NOMO-1 treated with dmso at 0.1 percent for 144 hours (cell line): ENCODE results near the gene RNF17.
A peak's percentile ranks its signal among the peaks of the same experiment; 100 is the strongest.

Experiments
- DNase-seq: peaks from one replicate; lab custom pipeline; 2025; ENCODE audit not compliant: unreplicated experiment; lab: John Stamatoyannopoulos, UW

The RNF17 gene

DNA sequence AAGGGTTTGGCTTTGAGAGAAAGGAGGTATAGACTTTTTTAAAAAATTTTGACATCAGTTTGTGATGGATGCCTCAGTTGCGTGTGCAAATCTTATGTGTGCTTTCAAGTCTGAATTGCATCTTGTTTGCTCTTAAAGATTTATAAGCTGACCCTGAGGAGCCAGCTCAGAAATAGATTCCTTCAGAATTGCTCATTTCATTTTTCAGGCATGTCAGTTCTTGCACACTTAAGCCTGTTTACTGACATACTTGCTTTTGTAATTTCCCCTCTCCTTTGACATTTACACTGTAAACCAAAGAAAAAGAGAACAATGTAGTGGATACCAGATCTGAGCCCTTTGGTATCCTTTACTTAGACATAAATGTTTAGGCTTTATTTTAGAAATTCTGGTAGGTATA, 87.6 kb downstream of the RNF17 start:
- no peak for DNase-seq

GRCh38 chr13:24854311-24854710, 90.3 kb downstream of the RNF17 start:
- DNase-seq = no peak

DNA sequence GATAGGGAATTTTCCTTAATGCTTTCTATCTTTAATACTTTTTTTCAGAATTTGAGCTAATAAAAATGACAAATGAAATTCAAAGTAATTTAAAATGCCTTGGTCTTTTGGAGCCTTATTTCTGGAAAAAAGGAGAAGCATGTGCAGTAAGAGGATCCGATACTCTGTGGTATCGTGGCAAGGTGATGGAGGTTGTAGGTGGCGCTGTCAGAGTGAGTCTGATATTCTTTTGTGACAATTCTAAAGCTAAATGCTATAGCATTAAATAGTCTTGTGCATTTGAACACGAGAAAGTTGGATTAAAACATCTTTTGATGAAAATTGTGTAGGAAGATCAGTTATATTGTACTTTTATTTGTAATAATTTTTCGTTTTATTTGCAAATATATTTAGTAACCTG, 95.0 kb downstream of the RNF17 start:
- DNase-seq = peak; percentile 47

DNA sequence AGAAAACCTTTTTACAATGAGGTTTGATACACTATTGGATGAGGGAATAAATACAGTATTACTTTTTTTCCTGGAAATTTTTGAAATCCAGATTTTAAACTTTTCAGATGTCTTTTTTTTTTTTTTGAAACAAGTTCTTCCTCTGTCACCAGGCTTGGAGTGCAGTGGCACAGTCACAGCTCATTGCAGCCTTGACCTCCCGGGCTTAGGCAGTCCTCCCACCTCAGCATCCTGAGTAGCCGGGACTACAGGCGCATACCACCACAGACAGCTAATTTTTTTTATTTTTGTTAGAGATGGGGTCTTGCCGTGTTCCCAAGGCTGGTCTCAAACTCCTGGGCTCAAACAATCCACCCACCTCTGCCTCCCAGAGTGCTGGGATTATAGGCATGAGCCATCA, 96.8 kb downstream of the RNF17 start:
- no peak for DNase-seq

DNA sequence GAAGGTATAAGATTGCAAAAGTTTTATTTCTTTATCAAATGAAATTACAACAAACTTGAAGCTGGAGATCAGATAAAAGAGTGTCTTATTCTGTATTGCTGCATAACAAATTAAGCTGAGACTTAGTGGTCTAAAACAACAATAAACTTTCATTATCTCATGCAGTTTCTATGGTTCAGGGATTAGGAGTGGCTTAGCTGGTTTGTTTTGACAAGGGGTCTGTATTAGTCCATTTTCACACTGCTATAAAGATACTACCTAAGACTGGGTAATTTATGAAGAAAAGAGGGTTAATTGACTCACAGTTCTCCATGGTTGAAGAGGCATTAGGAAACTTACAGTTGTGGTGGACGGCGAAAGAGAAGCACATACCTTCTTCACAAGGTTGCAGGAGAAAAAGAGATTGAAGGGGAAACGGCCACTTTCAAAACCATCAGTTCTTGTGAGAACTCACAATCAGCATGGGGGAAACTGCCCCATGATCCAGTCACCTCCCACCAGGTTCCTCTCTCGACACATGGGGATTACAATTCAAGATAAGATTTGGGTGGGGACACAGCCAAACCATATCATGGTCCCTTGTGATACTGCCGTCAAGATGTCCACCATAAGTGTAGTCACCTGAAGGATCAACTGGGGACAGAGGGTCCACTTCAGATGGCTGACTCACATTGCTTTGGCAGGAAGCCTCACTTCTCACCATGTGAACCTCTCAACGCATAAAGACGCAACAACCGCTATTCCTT, 97.8 kb downstream of the RNF17 start:
- DNase-seq = no peak

DNA sequence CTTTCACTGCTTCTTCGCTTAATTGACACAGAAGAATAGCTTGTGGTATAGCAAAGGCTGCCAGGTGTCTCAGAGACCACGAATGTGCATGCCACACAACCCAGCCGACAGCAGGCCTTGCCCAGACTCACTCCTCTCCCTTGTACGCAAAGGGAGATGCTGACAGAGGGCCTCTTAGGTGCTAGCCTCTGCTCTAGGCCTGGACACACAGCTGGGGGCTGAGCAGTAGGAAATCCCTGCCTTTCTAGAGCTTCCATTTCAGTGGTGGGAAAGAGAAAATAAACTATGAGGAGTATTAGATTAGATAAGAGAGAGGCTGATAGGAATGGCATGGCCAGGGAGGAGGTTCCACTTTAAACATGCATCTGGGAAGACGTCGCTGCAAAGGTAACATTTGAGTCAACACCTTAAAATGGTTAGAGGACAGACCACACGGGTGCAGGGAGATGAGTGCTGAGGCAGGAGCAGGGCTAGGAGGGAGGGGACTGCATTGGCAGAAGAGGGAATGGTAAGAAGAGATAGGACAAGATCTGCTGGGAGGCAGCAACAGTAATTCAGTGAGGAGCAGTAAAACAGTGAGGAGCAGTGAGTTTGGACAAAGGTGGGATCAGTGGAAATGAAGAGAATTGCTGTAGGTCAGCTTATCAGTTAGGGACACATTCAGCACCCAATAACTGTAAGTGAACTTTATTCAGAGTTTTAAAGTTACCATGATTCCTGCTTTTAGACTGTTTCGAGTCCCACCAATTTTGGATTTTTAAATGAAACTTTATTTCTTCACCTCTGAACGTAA, 100.0 kb downstream of the RNF17 start:
- DNase-seq = no peak

GRCh38 chr13:24864579-24864978, 100.6 kb downstream of the RNF17 start:
- no peak for DNase-seq

- no peak for DNase-seq
These were observed 101.4 kb downstream of the RNF17 start for GRCh38 chr13:24865163-24865953.

DNA sequence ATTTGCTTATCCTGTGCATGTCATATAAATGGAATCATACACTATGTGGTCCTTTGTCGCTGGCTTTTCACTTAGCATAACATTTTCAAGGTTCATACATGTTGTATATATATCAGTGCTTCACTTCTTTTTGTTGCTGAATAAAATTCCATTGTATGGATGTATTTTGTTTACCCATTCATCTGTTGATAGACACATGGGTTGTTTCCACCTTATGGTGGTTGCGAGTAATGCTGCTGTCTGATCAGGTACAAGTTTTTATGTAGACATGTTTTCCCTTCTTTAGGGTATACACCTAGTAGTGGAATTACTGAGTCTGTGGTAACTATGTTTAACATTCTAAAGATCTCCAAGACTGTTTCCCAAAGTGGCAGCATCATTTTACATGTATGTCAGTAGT, 102.5 kb downstream of the RNF17 start:
- no peak for DNase-seq

DNA sequence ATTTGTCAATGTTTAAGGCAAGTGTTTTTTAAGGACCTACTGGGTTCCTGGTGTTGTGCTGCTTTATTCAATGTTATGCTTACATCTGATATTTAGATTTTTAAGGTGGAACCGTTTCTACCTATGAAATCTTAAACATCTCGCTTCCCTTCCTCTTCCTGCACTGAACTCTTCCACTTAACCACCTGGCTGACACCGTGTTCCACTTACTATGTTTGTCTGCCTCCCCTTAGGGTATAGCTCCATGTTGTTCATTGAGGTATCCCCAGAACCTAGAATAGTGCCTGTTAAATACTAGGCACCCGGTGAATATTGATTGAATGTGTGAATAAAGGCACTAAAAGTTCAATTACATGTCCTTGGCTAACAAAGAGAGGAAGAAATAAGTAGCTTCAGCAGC, 104.9 kb downstream of the RNF17 start:
- no peak for DNase-seq

- DNase-seq = no peak
These were observed 106.4 kb downstream of the RNF17 start for GRCh38 chr13:24870380-24870760.

DNA sequence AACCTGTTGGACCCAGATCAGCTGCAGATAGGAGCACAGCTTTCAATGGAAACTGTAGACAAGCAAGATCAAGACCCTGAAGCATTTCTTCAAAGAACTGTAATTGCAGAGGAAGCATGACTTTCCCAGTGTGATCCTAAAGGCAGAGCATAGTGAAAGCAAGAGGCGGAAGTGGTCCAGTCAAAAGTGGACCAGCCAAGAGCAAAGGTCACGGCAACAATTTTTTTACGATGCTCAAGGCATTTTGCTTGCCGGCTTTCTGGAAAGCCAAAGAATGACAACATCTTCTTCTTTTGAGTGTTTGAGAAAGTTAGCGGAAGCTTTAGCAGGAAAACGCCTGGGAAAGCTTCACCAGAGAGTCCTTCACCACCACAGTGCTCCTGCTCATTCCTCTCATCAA, 111.6 kb downstream of the RNF17 start:
- DNase-seq = no peak

GRCh38 chr13:24877531-24877930, 113.6 kb downstream of the RNF17 start:
- no peak for DNase-seq

DNA sequence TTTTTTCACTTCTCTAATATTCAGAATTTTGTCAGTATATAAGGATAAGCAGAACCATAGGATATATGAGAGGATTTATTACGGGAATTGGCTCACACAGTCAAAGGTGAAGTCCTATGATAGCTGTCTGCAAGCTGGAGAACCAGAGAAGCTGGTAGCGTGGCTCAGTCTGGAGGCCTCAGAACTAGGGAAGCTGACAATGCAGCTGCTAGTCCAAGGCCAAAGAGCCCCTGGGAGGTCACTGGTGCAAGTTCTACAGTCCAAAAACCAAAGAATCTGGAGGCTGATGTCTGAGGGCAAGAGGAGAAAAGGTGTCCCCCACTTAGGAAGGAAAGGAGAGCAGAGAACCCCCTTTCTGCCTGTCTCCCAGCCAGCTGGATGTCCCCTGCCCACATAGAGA, 114.4 kb downstream of the RNF17 start:
- no peak for DNase-seq

DNA sequence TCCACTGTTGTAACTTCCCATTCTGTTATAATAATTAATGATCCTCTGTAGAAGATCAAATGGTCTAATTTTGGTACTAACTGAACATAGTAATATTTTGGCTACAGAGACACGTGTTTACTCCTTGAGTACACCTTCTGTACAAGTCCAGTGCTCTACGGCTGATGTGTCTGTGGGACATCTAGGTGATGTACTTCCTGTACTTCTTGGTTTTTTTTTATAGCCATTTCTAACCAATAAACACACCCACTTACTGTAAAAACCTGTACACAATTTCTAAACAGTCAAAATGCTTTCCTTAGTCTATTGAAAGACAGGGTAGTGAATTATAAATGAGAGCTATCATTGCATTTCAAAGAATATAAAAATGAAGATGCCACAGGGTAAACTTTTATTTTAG, 118.7 kb downstream of the RNF17 start:
- no peak for DNase-seq

GRCh38 chr13:24887759-24888158, 123.8 kb downstream of the RNF17 start:
- no peak for DNase-seq

DNA sequence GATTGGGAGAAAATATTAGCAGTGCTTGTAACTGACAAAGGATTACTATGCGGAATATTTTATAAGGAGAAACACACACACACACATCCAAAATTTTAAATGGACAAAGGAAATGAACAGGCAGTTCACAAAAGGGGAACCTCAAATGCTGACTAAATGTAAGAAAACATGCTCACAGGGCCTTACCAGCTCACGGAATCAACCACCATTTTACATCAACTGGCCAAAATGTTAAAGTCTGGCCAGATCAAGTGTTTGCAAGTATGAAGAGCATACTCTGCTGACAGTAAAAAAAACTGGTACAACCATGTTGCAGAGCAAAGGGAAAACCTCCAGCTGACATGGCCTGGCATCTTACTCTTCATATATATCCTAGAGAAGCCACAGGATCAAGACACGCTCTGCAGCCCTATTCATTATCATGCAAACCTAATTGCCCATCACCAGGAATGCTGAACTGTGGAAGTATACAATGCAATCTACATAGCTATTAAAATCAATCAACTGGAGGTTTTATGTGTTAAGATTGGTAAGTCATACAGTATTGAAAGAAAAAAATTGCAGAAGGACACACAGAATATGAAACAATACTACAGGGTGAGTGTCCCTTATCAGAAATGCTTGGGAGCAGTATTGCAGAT, 124.4 kb downstream of the RNF17 start:
- no peak for DNase-seq

GRCh38 chr13:24890256-24890655, 126.3 kb downstream of the RNF17 start:
- DNase-seq = no peak

- no peak for DNase-seq
These were observed 127.6 kb downstream of the RNF17 start for GRCh38 chr13:24891476-24892108.

- DNase-seq = no peak
These were observed 128.9 kb downstream of the RNF17 start for GRCh38 chr13:24892829-24893228.

DNA sequence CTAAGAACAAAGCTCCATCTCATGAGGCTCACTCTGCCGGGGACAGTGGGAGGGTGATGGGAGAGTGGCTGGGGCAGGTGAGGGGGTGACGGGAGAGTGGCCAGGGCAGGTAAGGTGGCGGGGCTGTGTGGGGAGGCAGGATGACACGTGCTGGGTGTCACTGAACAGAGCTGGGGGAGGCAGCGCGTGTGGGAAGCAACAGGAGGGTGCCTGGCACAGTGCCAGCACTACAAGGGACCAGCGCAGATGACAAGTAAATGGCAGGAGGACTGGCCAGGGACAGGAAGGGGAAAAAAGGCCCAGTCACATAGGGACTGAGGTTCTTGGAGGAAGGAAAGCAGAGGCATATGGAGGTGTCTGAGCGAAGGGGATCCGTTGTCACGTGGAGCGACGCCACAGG, 129.9 kb downstream of the RNF17 start:
- DNase-seq = no peak
